GM23248 (cell line): ENCODE results near the gene CDH19. TPM values are rescaled to one million over a fixed set of nuclear protein-coding genes. Genes with fewer than 3 reads are reported as not detected.

ENCODE experiments used
- DNase-seq: peaks from one replicate; pipeline ENCODE4 v3.0.0-alpha.2; 2015
- H2AFZ ChIP-seq: fragments of 200-600 bp; sonication (generic); 2 replicates; pipeline ENCODE4 v1.6.1; 2016; ENCODE audit warnings: antibody characterized with exemption
- H3F3A ChIP-seq: fragments of 200-600 bp; sonication (generic); 2 replicates; pipeline ENCODE4 v1.6.1; 2016; ENCODE audit warnings: mild to moderate bottlenecking, antibody characterized with exemption, mixed run types; ENCODE audit not compliant: insufficient read depth
- H3K27ac ChIP-seq: fragments of 200-600 bp; sonication (generic); 2 replicates; pipeline ENCODE4 v1.5.1; 2016; ENCODE audit warnings: mild to moderate bottlenecking
- H3K27me3 ChIP-seq: fragments of 200-600 bp; sonication (generic); replicated peaks from 2 replicates; pipeline ENCODE4 v1.6.1; 2016; ENCODE audit warnings: mild to moderate bottlenecking; ENCODE audit not compliant: insufficient read depth
- H3K36me3 ChIP-seq: fragments of 200-600 bp; sonication (generic); 2 replicates; pipeline ENCODE4 v1.6.1; 2016; ENCODE audit warnings: low read depth, mild to moderate bottlenecking
- H3K4me1 ChIP-seq: fragments of 200-600 bp; sonication (generic); 2 replicates; pipeline ENCODE4 v1.6.1; 2016; ENCODE audit warnings: mild to moderate bottlenecking; ENCODE audit not compliant: insufficient read depth
- H3K4me2 ChIP-seq: fragments of 200-600 bp; sonication (generic); one replicate; pipeline ENCODE4 v1.6.1; 2016; ENCODE audit warnings: mild to moderate bottlenecking; ENCODE audit not compliant: unreplicated experiment
- H3K4me3 ChIP-seq: fragments of 200-600 bp; sonication (generic); 2 replicates; pipeline ENCODE4 v1.5.1; 2016; ENCODE audit warnings: mild to moderate bottlenecking
- H3K79me2 ChIP-seq: fragments of 200-600 bp; sonication (generic); 2 replicates; pipeline ENCODE4 v1.6.1; 2016; ENCODE audit warnings: mild to moderate bottlenecking; ENCODE audit not compliant: insufficient read depth
- H3K9ac ChIP-seq: fragments of 200-600 bp; sonication (generic); 2 replicates; pipeline ENCODE4 v1.6.1; 2016; ENCODE audit warnings: mild to moderate bottlenecking
- H3K9me2 ChIP-seq: fragments of 200-600 bp; sonication (generic); 2 replicates; pipeline ENCODE4 v1.6.1; 2016; ENCODE audit warnings: mixed run types, mild to moderate bottlenecking, moderate library complexity; ENCODE audit not compliant: insufficient read depth
- H3K9me3 ChIP-seq: fragments of 200-600 bp; sonication (generic); one replicate; pipeline ENCODE4 v1.6.1; 2017; ENCODE audit warnings: low read depth
- H4K20me1 ChIP-seq: fragments of 200-600 bp; sonication (generic); 2 replicates; pipeline ENCODE4 v1.6.0; 2016; ENCODE audit not compliant: insufficient read depth
- EZH2 ChIP-seq: fragments of 200-600 bp; sonication (generic); IDR thresholded peaks from 2 replicates; pipeline ENCODE4 v1.6.1; 2018; ENCODE audit warnings: antibody characterized with exemption, mild to moderate bottlenecking; ENCODE audit not compliant: insufficient read depth, poor library complexity, severe bottlenecking
- EZH2phosphoT487 ChIP-seq: fragments of 200-600 bp; sonication (generic); IDR thresholded peaks from 2 replicates; pipeline ENCODE4 v1.6.1; 2018; ENCODE audit warnings: antibody characterized with exemption, moderate library complexity, mild to moderate bottlenecking, low read depth; ENCODE audit not compliant: insufficient read depth
- WGBS, 2 experiments: methylation state at CpG; one replicate each; pipeline ENCODE4 v1.1.6; 2015 to 2017; ENCODE audit warnings: low lambda C conversion rate in 2 of 2, low coverage in 1 of 2; ENCODE audit errors: missing lambda C conversion rate in 2 of 2; 5-methylcytosine and 5-hydroxymethylcytosine counted together
- in situ Hi-C: fragments of 300-500 bp; cut with MboI; formaldehyde crosslinking; loops from 2 replicates; pipeline ENCODE4 v1.15.0; 2020
- polyA plus RNA-seq: library from polyadenylated mRNA; unstranded; fragments of >200 nt; fragmentation: Nextera tagmentation; extraction: Ambion mirVana; gene quantifications from 2 replicates; pipeline ENCODE4 v1.2.1, GENCODE V29; 2016
- total RNA-seq: library from RNA; depleted of rRNA; stranded (reverse); fragments of >200 nt; shearing (Covaris generic); gene quantifications from 2 replicates; pipeline ENCODE4 v1.2.3, GENCODE V29; 2014

The CDH19 gene
- total and polyA plus RNA-seq, 2 experiments from 2014 or later, result not detected

DNA sequence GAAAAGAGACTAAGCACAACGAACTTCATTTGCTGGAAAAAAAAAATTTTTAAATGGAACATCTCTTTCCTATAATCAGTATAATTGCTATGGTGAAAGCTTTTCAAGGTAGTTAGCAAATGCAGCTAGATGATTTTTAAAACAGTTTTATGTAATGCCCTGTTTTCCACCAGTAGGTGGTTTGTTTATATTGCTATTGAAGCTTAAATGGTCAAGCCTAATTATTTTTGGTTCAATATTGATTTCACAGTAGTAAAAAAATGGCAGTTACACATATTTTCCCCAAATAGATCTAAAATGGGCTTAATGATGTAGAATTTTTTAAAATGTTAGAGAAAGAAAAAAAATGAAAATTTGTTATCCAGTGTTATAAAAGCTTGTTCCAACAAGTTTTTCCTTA, 70.2 kb downstream of the CDH19 start:
- H2AFZ ChIP-seq, result no peak overlapping the region

DNA sequence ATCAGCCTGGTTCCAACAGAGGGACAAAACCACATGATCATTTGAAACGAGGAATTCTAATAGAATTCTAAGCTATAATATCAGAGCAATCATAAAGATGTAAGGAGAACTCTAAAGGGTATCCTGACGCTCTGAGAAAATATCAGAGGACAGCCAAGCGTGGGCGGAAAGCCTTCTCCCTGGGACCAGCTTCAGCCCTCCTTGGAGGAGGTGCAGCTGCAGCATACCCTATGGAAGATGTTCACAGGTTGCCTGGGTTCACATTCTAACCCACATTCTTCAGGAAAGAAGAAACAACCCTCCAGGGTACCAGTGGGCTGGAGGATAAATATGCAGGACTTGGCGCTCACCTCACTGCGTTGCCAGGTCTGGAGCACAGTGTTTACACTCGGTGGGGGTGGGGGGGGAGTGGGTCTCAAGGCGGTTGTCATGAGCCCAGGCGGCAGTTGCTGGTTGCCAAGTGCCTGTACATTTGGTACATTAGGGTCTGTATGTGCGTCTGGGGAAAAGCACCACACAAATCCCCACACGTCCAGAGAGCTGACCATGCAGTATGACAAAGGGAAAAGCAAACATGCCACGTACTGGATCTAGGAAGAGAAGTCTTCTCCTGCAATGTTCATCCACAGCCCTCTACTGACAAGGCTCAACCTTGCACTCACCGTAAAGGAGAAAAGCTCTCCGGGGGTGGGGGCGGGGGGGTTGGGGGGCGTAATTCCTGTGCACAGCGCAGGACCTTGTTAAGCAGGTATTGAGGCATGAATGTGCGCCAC, 80.5 kb downstream of the CDH19 start:
- no peaks in the 10 kb centered on the region for H4K20me1 ChIP-seq
- TF ChIP-seq EZH2 (no peak), EZH2phosphoT487 (no peak)
- no peak overlapping the region for H2AFZ ChIP-seq
- H3K9me2 ChIP-seq, result no peaks in the 10 kb centered on the region
- in situ Hi-C loops, result no loop called here
- no peak overlapping the region for H3K9ac ChIP-seq
- WGBS, 2 experiments, result 36% methylated on average over 18 of the region's 18 CpGs
- H3K4me3 ChIP-seq, result no peak overlapping the region
- no peak overlapping the region for H3K27ac ChIP-seq
- no peaks in the 10 kb centered on the region for H3K9me3 ChIP-seq
- H3K4me2 ChIP-seq, result no peak overlapping the region
- H3K4me1 ChIP-seq, result no peaks in the 10 kb centered on the region
- no peaks in the 10 kb centered on the region for H3K79me2 ChIP-seq
- no peaks in the 10 kb centered on the region for H3K36me3 ChIP-seq
- DNase-seq, result no peak
- H3K27me3 ChIP-seq, result no peaks in the 10 kb centered on the region
- H3F3A ChIP-seq, result no peaks in the 10 kb centered on the region

More for the DNA sequence above, 70.2 kb downstream of the CDH19 start:
- no peaks in the 10 kb centered on the region for H3K9me2 ChIP-seq
- no peak for TF ChIP-seq EZH2phosphoT487
- TF ChIP-seq EZH2, result no peak
- H3K36me3 ChIP-seq, result no peaks in the 10 kb centered on the region
- in situ Hi-C loops, result no loop called here
- H3K9ac ChIP-seq, result no peak overlapping the region
- H3F3A ChIP-seq, result no peaks in the 10 kb centered on the region
- no peaks in the 10 kb centered on the region for H3K27me3 ChIP-seq
- H3K4me1 ChIP-seq, result no peaks in the 10 kb centered on the region
- H3K79me2 ChIP-seq, result no peaks in the 10 kb centered on the region
- H3K4me2 ChIP-seq, result no peak overlapping the region
- WGBS, 2 experiments, result 0 to 2% methylated on average over 1 of the region's 1 CpG
- H3K27ac ChIP-seq, result no peak overlapping the region
- H3K9me3 ChIP-seq, result no peaks in the 10 kb centered on the region
- no peak for DNase-seq
- H3K4me3 ChIP-seq, result no peak overlapping the region
- H4K20me1 ChIP-seq, result no peaks in the 10 kb centered on the region

DNA sequence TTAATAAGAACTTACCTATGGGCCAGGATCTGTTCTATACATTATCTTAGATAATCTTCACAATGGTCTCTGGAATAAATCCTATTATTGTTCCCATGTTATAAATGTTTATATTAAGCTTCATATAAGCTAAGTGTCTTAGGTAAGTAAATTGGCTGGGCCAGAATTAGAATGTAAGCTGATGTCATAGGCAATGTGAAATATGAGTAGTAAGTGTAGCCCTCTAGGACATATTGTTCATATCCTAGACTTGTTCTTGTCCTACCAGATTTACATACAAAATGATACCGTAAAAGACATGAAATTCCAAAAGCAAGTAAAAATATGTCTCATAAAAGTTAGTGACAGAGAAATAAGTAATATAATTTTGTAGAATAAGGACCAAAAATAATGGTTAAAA, 89.9 kb downstream of the CDH19 start:
- Histone ChIP-seq H3K9me3 (no peaks in the 10 kb centered on the region), H3K27me3 (no peaks in the 10 kb centered on the region), H3K4me2 (no peak overlapping the region), H3K79me2 (no peaks in the 10 kb centered on the region), H3F3A (no peaks in the 10 kb centered on the region), H2AFZ (no peak overlapping the region), H3K4me1 (no peaks in the 10 kb centered on the region), H3K9ac (no peak overlapping the region), H3K27ac (no peak overlapping the region), H3K36me3 (no peaks in the 10 kb centered on the region), H3K4me3 (no peak overlapping the region), H4K20me1 (no peaks in the 10 kb centered on the region), H3K9me2 (no peaks in the 10 kb centered on the region)
- TF ChIP-seq EZH2phosphoT487 (no peak), EZH2 (no peak)
- DNase-seq, result no peak
- 14 to 27% methylated on average over 1 of the region's 1 CpG for WGBS, 2 experiments
- in situ Hi-C loops, result no loop called here

DNA sequence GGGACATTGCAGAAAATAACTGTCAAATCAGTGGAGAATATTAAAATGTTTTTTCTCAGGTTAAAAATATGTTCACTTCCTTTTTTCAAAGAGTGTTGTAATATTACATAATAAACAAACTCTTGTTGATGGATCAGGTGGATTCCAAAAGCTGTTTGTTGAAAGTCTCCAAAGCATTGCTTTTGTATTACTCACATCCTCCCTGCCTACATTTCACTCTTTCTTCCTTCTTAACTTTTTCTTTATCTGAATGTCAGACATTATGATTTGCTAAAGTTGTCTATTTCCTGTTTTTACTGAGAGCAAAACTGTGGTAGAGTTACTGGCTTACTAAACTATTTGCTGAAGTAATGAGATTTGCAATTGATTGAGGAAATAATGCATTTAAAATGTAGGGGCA, 92.1 kb downstream of the CDH19 start:
- no peak overlapping the region for H3K4me2 ChIP-seq
- no peaks in the 10 kb centered on the region for H3K9me3 ChIP-seq
- TF ChIP-seq EZH2, result no peak
- no peak for TF ChIP-seq EZH2phosphoT487
- H3K27me3 ChIP-seq, result no peaks in the 10 kb centered on the region
- no peak overlapping the region for H3K4me3 ChIP-seq
- no peak for DNase-seq
- H3K9me2 ChIP-seq, result no peaks in the 10 kb centered on the region
- no peaks in the 10 kb centered on the region for H3K79me2 ChIP-seq
- no peak overlapping the region for H3K9ac ChIP-seq
- in situ Hi-C loops, result no loop called here
- no peak overlapping the region for H3K27ac ChIP-seq
- H2AFZ ChIP-seq, result no peak overlapping the region
- no peaks in the 10 kb centered on the region for H3F3A ChIP-seq
- no peaks in the 10 kb centered on the region for H3K36me3 ChIP-seq
- H3K4me1 ChIP-seq, result no peaks in the 10 kb centered on the region
- H4K20me1 ChIP-seq, result no peaks in the 10 kb centered on the region
